ENCODE results near the gene CCL5.

DNA sequence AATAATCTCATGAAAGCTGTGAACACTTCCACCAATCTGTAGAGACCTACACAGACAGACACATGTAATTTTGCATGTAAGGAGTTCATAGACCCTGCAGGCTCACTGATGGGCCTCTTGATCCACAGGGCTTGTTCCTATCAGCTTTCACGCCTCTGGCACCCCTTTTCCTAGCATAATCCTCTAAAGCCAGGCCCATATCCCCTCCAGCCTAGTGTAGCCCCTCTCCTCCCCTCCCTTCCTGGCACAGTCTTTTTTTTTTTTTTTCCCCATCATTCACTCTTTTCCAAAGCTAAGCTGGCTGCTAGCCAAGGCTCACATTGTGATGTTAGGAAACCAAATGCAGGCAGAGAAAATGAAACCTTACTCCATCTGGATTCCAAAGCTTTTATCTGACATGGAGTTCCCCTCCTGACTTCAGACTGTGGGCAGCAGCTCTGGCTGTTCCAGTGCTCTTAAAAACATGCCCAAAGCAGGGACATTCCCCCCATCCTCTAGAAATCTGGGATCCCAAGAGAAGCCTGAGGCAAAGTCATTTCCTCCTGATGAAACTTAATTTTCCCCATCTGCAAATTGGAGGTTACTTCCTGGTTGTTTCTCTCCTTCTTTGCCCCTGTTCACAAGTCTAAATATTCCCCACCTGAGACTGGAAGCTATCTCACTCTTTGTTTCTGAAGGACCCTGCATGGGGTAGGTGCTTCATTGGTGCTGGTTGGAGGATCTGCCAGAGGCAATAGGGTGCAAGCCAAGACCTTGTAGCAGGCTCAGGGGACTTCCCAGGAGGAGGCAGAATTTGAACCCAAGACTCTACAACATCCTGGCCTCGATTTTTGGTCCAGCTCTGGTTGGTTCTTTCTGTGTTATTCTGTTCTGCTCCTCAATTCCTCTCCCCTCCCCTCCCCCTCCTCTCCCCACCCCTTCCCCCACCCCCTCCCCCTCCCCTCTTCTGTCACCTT is 9.9 kb upstream of the CCL5 start:
- TF ChIP-seq, protein P1, sequence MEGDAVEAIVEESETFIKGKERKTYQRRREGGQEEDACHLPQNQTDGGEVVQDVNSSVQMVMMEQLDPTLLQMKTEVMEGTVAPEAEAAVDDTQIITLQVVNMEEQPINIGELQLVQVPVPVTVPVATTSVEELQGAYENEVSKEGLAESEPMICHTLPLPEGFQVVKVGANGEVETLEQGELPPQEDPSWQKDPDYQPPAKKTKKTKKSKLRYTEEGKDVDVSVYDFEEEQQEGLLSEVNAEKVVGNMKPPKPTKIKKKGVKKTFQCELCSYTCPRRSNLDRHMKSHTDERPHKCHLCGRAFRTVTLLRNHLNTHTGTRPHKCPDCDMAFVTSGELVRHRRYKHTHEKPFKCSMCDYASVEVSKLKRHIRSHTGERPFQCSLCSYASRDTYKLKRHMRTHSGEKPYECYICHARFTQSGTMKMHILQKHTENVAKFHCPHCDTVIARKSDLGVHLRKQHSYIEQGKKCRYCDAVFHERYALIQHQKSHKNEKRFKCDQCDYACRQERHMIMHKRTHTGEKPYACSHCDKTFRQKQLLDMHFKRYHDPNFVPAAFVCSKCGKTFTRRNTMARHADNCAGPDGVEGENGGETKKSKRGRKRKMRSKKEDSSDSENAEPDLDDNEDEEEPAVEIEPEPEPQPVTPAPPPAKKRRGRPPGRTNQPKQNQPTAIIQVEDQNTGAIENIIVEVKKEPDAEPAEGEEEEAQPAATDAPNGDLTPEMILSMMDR (optimal IDR thresholded peaks at IDR 0.05 in 1 of 3, IDR thresholded peaks at IDR 0.05 in 1 of 3, conservative IDR thresholded peaks at IDR 0.05 in 1 of 3; ENCODE audit: extremely low read depth in 1 of 3, insufficient read depth in 2 of 3, low read length in 3 of 3), result no peak
- TF ChIP-seq EZH2 (IDR thresholded peaks at IDR 0.05; ENCODE audit: low read length), result no peak
